NCI-H446 treated with DMSO at 0.1 percent for 48 hours (cell line): ENCODE results near the gene TRIM64.
"Not testable (repeated sequence)": the region's sequence is repeated elsewhere in the genome, so short reads cannot be mapped to it uniquely, and the experiment has no call there.

Source experiments
- DNase-seq: peaks from one replicate; lab custom pipeline; 2025; lab: John Stamatoyannopoulos, UW

The TRIM64 gene

GRCh38 chr11:89965737-89966136 lies at the start of gene TRIM64:
TRIM64 (plus strand) TSS chr11:89966037; CDS start chr11:89968504, 2,467 bp downstream.
- DNase-seq, result not testable (repeated sequence)

- no peak for DNase-seq
Measured at GRCh38 chr11:89922195-89922660, 43.6 kb upstream of the TRIM64 start, which contains the start of gene TRIM49D1. TRIM49D1 (minus strand) TSS chr11:89922245; CDS start chr11:89917710, 4,535 bp downstream.

GRCh38 chr11:89923764-89924163 lies 42.1 kb upstream of the TRIM64 start, which contains the start of gene TRIM49D2:
TRIM49D2 (plus strand) TSS chr11:89924064; CDS start chr11:89926762, 2,698 bp downstream.
- DNase-seq, result not testable (repeated sequence)

- DNase-seq, result not testable (repeated sequence)
Measured at GRCh38 chr11:89960833-89961232, 5.0 kb upstream of the TRIM64 start.
